HG03520 (cell line): ENCODE data around the gene FBXO21.

ENCODE experiments used
- ATAC-seq: cut with Tn5 transposase; IDR thresholded peaks from one replicate; pipeline ENCODE4 v1.9.1; 2021; ENCODE audit warnings: mild to moderate bottlenecking, moderate library complexity; ENCODE audit not compliant: unreplicated experiment

FBXO21 gene

GRCh38 chr12:117140397-117141096, 49.7 kb downstream of the FBXO21 start:
- no peak for ATAC-seq

DNA sequence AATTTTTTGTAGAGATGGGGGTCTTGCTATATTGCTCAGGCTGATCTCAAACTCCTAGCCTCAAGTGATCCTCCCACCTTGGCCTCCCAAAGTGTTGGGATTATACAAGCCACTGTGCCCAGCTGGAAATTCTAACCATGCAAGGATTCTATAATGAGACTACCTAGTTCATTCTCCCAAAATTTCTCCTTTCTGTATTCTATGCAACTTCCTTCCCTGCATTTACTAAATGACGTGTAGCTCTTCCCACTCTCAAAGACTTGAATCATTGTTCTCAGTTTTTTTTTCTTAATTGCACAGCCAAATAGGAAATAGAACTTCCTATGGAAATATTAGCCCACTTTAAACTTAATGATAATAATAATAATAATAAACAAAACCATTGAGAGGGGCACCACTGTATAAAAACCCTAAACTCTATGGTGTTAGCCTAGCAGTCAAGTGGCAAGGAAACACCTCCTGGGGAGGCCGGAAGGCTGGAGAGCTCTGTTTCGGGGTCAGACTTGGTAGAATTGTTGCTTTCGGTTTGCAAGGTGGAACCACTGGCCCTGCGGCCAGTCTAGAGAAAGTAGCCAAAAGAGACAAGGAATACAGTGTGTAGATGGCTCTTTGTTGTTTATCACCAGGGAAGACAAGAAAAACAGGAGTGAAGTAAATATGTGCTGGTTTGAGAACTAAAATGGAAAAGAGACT, 51.1 kb downstream of the FBXO21 start:
- no peak for ATAC-seq

DNA sequence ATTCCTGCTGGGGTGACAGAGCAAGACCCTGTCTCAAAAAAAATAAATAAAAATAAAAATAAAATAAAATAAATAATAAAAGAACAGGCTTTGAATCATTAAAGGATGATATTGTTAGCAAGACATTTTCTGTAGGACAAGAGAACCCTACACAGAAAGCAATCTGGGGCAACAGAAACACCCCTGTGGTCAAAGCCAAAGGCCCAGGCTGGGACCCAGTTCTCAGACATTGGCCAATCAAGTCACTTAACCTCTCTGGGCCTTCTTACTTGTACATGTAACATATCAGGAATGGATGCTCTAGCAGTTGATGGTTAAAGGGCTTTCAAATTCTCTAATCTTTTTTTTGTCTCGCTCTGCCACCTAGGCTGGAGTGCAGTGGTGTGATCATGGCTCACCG, 55.5 kb downstream of the FBXO21 start:
- no peak for ATAC-seq

- no peak for ATAC-seq
Measured at GRCh38 chr12:117134059-117134458, 56.2 kb downstream of the FBXO21 start.

GRCh38 chr12:117130801-117131200, 59.5 kb downstream of the FBXO21 start:
- no peak for ATAC-seq

DNA sequence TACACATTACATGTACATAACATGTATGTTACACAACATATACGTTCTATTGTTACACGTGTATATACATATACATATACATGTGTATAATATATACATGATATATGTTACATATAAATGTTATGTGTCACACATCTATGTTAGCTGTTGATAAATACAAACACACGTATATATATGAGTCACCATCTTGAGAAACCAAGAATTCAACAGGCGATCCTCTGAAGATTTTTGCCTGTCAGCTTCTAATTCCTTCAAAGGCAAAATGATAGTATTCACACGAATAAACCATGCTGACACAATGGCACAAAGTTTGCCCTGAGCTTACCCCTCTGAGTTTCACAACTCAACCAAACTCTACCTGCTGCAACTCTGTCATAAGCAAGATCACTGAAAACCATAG, 60.9 kb downstream of the FBXO21 start:
- no peak for ATAC-seq

- no peak for ATAC-seq
Measured at GRCh38 chr12:117127933-117128823, 62.1 kb downstream of the FBXO21 start.

- ATAC-seq, result no peak
Measured at GRCh38 chr12:117126335-117126734, 63.9 kb downstream of the FBXO21 start.

DNA sequence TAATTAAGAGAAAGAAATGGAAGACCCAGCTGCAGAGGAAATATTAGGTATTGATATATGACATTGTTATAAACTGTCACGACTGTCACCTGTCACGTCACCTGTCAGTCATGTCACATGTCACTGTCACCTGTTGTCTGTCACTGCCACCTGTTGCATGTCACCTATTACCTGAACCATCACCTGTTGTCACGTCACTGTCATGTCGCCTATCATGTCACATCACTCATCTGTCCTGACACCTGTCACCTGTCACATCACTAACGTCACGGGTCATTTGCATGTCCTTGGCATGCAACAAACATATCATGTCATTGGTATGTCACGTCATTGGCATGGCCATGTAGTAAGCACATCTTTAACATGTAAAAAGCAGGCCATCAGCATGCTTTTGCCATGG, 64.5 kb downstream of the FBXO21 start:
- no peak for ATAC-seq

GRCh38 chr12:117125272-117125613, 65.0 kb downstream of the FBXO21 start:
- no peak for ATAC-seq

GRCh38 chr12:117124421-117125271, 65.6 kb downstream of the FBXO21 start:
- no peak for ATAC-seq

- no peak for ATAC-seq
Measured at GRCh38 chr12:117121441-117121840, 68.8 kb downstream of the FBXO21 start.

- ATAC-seq, result no peak
Measured at GRCh38 chr12:117120787-117121186, 69.5 kb downstream of the FBXO21 start.

- no peak for ATAC-seq
Measured at GRCh38 chr12:117119592-117120198, 70.6 kb downstream of the FBXO21 start.

DNA sequence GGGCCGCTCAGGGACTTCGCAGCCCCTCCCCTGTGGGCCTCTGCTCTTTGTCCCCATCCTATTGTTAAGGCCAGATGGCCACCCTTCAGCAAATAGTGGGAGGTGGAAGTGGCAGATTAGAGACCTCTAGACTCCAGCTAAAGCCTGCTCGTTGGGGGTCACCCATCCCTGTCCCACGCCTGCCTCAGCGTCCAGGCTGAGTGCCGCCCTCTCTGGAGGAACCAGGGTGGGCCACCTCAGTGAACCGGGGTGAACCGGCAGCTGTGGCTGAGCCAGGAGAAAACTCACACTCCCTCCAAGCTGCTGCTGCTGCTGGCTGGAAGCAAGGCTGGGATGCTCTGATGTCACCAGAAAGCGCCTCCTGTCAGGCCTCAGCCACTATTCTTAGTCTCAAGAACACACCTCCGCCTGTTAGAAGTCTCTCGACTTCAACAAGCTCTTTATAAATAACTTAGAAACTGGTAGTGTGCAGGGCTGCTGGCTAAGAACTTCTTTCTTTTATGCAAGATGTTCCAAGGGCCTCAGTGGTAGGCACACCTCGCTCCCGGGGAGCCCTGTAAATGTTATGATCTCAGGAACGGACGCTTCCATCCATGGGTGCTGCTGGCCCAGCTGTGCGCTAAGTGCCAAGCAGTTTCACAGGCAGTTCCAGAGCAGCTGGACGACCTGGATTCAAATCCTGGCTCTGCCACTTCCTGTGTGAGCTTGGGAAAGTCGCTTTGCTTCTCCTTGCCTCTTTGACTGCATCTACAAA, 71.3 kb downstream of the FBXO21 start:
- no peak for ATAC-seq

DNA sequence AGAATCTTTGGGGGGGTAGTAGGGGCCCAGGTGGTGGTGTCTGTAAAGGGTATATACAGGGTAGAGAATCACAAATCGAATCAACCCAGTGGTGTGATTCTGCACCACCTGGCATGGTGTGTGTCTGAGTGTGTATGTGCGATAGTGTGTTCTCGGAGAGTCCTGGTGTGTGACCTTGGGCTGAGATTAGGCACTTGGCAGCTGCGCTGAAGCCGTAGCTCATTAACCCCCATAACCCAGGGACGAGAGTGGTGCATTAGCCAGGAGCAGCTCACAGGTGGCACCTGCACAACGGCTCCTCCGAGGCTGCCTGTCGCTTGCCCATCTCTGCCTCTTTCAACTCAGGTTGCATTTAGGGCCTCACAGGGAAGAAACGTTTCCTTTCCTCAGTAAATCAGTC, 75.5 kb downstream of the FBXO21 start:
- no peak for ATAC-seq

- ATAC-seq, result no peak
Measured at GRCh38 chr12:117113231-117113630, 77.0 kb downstream of the FBXO21 start.

GRCh38 chr12:117111821-117112595, 78.3 kb downstream of the FBXO21 start:
- no peak for ATAC-seq

DNA sequence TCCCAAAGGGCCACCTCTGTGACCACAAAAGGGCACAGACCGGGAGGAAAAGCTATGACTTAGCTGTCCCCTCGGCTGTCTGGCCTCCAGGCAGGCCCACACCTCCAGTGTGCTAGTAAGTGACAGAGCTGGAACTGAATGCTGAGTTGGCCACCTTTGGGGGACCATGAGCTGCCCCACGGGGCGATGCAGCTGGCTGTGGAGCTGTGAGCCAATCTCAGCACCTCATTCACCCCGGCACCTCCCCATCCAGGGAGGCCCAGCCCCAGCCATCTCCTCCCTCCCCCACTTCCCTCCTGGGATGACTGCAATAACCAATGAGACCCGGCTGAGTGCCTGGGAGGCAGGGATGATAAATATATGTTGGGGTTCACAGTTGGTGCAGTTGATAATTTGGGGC, 78.9 kb downstream of the FBXO21 start:
- no peak for ATAC-seq
